OCI-LY1 (cell line): ENCODE results near the gene ZMIZ1.
A peak's percentile ranks its signal among the peaks of the same experiment; 100 is the strongest.

ENCODE experiments used
- H2AFZ ChIP-seq: fragments of 200-600 bp; sonication (generic), shearing (Covaris generic); 2 replicates; pipeline ENCODE4 v1.6.0; 2014; ENCODE audit warnings: antibody characterized with exemption, mild to moderate bottlenecking, low read length
- H3F3A ChIP-seq: fragments of 200-600 bp; sonication (generic), shearing (Covaris generic); 2 replicates; pipeline ENCODE4 v1.6.0; 2014; ENCODE audit warnings: mild to moderate bottlenecking, antibody characterized with exemption, low read length, moderate library complexity; ENCODE audit not compliant: insufficient read depth
- H3K27ac ChIP-seq: fragments of 200-600 bp; sonication (generic); 2 replicates; pipeline ENCODE4 v1.5.1; 2014; ENCODE audit warnings: low read length, mixed run types, mild to moderate bottlenecking, low read depth; ENCODE audit not compliant: poor library complexity, severe bottlenecking
- H3K27me3 ChIP-seq: fragments of 200-600 bp; sonication (generic); 2 replicates; pipeline ENCODE4 v1.6.0; 2014; ENCODE audit warnings: antibody characterized with exemption, mild to moderate bottlenecking, low read length, moderate library complexity; ENCODE audit not compliant: insufficient read depth
- H3K36me3 ChIP-seq: fragments of 200-600 bp; sonication (generic); 2 replicates; pipeline ENCODE4 v1.6.1; 2014; ENCODE audit warnings: mild to moderate bottlenecking, antibody characterized with exemption, low read length, moderate library complexity, mixed read lengths; ENCODE audit not compliant: insufficient read depth
- H3K4me1 ChIP-seq: fragments of 200-600 bp; sonication (generic); 2 replicates; pipeline ENCODE4 v1.5.1; 2014; ENCODE audit warnings: mild to moderate bottlenecking, low read length, moderate library complexity; ENCODE audit not compliant: insufficient read depth, severe bottlenecking
- H3K4me2 ChIP-seq: fragments of 200-600 bp; sonication (generic), shearing (Covaris generic); 2 replicates; pipeline ENCODE4 v1.6.1; 2014; ENCODE audit warnings: low read length
- H3K4me3 ChIP-seq: fragments of 200-600 bp; sonication (generic); 2 replicates; pipeline ENCODE4 v1.5.1; 2014; ENCODE audit warnings: low read length, low read depth, mild to moderate bottlenecking, mixed read lengths; ENCODE audit not compliant: poor library complexity, severe bottlenecking
- H3K79me2 ChIP-seq: fragments of 200-600 bp; shearing (Covaris generic); 2 replicates; pipeline ENCODE4 v1.6.1; 2016; ENCODE audit warnings: mixed run types, low read length, mixed read lengths; ENCODE audit not compliant: insufficient read depth
- H3K9ac ChIP-seq: fragments of 200-600 bp; sonication (generic), shearing (Covaris generic); 2 replicates; pipeline ENCODE4 v1.6.1; 2014; ENCODE audit warnings: mild to moderate bottlenecking, low read length, mixed read lengths
- H3K9me2 ChIP-seq: fragments of 200-600 bp; sonication (generic), shearing (Covaris generic); 2 replicates; pipeline ENCODE4 v1.6.1; 2014; ENCODE audit warnings: low read depth, mild to moderate bottlenecking, low read length, mixed read lengths
- H3K9me3 ChIP-seq: fragments of 200-600 bp; shearing (Covaris generic); 2 replicates; pipeline ENCODE4 v1.6.1; 2014; ENCODE audit warnings: low read length, mixed read lengths
- H4K20me1 ChIP-seq: fragments of 200-600 bp; sonication (generic), shearing (Covaris generic); 2 replicates; pipeline ENCODE4 v1.6.0; 2016; ENCODE audit warnings: mild to moderate bottlenecking, low read length; ENCODE audit not compliant: insufficient read depth
- EZH2 ChIP-seq: fragments of 200-600 bp; sonication (generic), shearing (Covaris generic); IDR thresholded peaks from 2 replicates; pipeline ENCODE4 v1.8.0; 2017; ENCODE audit warnings: borderline replicate concordance, mixed run types, mild to moderate bottlenecking, antibody characterized with exemption, low read length, moderate library complexity, mixed read lengths
- TF ChIP-seq, protein P1 (sequence below): fragments of 200-600 bp; sonication (generic), shearing (Covaris generic); IDR thresholded peaks from 2 replicates; pipeline ENCODE4 v1.5.1; 2017; ENCODE audit warnings: mild to moderate bottlenecking, antibody characterized with exemption, low read length, moderate library complexity, mixed read lengths

Gene ZMIZ1

DNA sequence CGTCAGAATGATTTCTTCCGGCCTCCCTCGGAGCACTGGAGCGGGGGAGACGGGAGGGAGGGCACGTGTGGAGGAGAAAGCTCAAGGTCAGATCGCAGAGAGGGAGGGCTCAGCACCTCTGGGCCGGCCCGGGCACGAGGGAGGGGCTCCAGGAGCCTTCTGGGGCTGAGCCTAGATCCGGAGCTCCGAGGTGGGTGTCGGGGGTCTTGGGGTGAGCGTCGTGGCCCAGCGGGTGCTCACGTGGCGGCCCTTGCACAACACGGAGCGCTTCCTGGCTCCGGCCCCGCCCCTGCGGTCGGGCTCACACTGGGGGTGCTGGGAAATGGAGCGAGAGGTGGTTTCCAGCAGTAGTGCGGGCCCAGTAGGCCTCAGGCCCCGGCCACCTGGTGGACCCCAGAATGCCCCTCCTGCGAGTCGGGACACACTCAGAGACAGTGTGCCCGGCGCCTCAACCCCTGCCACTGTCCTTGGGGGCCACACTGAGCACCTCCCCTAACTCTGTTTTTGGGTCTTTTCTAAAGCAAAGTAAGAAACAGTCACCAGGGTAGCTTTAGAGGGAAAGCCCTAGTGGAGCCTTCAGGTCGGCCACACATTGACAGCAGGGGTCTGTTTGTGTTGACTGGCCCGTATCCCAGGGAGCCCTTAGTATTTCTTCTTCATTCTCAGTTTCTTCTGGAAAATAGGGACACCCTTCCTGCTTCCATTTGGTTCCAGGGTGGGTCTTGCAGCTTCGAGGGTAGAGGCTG lies 279.3 kb downstream of the ZMIZ1 start:
- Histone ChIP-seq H3K4me1 (peaks cover 24% of the 10 kb centered on the region), H3K4me2 (peak overlapping the region; percentile 90), H2AFZ (no peak overlapping the region), H3K9me3 (no peaks in the 10 kb centered on the region), H3K27me3 (no peaks in the 10 kb centered on the region), H3K9ac (peak overlapping the region; percentile 99), H3K79me2 (peaks cover 11% of the 10 kb centered on the region), H3K9me2 (no peaks in the 10 kb centered on the region), H3F3A (no peaks in the 10 kb centered on the region), H3K36me3 (peaks cover 48% of the 10 kb centered on the region), H4K20me1 (no peaks in the 10 kb centered on the region), H3K4me3 (peak overlapping the region; percentile 97), H3K27ac (peak overlapping the region; percentile 60)
- no peak for TF ChIP-seq EZH2
- TF ChIP-seq, protein P1, sequence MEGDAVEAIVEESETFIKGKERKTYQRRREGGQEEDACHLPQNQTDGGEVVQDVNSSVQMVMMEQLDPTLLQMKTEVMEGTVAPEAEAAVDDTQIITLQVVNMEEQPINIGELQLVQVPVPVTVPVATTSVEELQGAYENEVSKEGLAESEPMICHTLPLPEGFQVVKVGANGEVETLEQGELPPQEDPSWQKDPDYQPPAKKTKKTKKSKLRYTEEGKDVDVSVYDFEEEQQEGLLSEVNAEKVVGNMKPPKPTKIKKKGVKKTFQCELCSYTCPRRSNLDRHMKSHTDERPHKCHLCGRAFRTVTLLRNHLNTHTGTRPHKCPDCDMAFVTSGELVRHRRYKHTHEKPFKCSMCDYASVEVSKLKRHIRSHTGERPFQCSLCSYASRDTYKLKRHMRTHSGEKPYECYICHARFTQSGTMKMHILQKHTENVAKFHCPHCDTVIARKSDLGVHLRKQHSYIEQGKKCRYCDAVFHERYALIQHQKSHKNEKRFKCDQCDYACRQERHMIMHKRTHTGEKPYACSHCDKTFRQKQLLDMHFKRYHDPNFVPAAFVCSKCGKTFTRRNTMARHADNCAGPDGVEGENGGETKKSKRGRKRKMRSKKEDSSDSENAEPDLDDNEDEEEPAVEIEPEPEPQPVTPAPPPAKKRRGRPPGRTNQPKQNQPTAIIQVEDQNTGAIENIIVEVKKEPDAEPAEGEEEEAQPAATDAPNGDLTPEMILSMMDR = no peak

DNA sequence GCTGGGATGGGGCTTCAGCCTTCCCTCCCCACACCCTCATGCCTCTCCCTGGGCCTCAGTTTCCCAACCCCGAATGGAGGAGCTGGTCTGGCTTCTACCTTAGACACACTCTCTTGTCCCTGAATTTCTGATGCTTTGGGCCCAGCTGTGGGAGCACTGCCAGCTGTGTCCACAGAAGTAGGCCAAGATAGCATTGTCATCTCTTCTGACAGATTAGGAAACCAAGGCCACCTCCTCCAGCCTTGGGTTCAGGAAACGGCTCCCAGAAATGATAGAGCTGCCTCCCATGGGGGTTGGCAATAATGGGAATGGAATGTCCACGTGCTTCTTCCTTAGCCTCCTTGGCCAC lies 279.8 kb downstream of the ZMIZ1 start:
- TF ChIP-seq, protein P1 = no peak
- no peak for TF ChIP-seq EZH2
- Histone ChIP-seq H3K9me3 (no peaks in the 10 kb centered on the region), H4K20me1 (no peaks in the 10 kb centered on the region), H3K79me2 (peaks cover 11% of the 10 kb centered on the region), H3K9ac (peak overlapping the region; percentile 99), H3K27me3 (no peaks in the 10 kb centered on the region), H3F3A (no peaks in the 10 kb centered on the region), H3K4me2 (peak overlapping the region; percentile 90), H3K27ac (peak overlapping the region; percentile 60), H3K4me1 (peaks cover 24% of the 10 kb centered on the region), H2AFZ (no peak overlapping the region), H3K9me2 (no peaks in the 10 kb centered on the region), H3K4me3 (peak overlapping the region; percentile 97), H3K36me3 (peaks cover 54% of the 10 kb centered on the region)

DNA sequence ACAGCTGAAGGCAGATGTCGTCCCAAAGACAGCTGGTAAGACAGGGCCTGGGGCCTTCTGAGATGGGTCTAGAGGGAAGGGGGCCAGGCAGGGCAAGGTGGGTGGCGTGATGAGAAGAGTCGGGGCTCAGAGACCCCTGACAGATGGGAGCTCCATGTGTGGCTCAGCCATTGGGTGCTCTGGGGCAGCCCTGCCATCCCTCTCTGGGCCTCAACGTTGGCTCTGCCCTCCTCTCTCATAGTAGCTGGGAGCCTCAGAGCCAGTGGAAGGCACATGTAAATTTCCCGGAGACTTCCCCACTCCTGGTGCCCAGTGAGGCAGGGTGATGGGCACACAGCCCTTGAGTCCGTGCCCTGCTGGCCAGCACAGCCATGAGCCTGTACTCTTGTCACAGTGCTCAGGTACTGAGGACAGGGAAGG lies 280.3 kb downstream of the ZMIZ1 start:
- H2AFZ ChIP-seq = no peak overlapping the region
- peak overlapping the region; percentile 97 for H3K4me3 ChIP-seq
- peaks cover 24% of the 10 kb centered on the region for H3K4me1 ChIP-seq
- H4K20me1 ChIP-seq = no peaks in the 10 kb centered on the region
- H3K79me2 ChIP-seq = peaks cover 11% of the 10 kb centered on the region
- no peaks in the 10 kb centered on the region for H3K27me3 ChIP-seq
- H3K9me3 ChIP-seq = no peaks in the 10 kb centered on the region
- peaks cover 58% of the 10 kb centered on the region for H3K36me3 ChIP-seq
- H3K27ac ChIP-seq = no peak overlapping the region
- H3K4me2 ChIP-seq = peak overlapping the region; percentile 90
- no peaks in the 10 kb centered on the region for H3F3A ChIP-seq
- no peaks in the 10 kb centered on the region for H3K9me2 ChIP-seq
- TF ChIP-seq, protein P1 = no peak
- no peak for TF ChIP-seq EZH2
- peak overlapping the region; percentile 99; the same call in 1 of the 2 replicates for H3K9ac ChIP-seq
